ENCODE data around the gene DIP2A.

DNA sequence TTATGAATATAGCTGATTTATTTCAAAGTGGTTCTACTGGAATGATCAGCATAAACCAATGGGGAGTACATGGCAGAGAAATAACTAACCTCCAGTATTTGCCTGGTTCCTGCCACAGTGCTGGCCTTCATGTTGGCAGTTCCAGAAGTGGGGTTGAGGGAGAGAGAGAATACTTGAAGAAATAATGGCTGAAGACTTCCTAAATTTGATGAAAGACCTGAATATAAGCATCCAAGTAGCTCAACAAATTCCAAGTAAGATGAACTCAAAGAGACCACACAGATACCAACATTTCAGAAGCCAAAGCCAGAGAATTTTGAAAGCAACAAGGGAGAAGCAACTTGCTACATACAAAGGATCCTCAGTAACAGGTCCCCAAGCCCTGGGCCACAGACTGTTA lies 111.9 kb downstream of the DIP2A start:
- TF ChIP-seq POLR2A (IDR thresholded peaks at IDR 0.05) (no peak), POLR2AphosphoS5 (IDR thresholded peaks at IDR 0.05) (no peak)
- TF ChIP-seq, protein P1, sequence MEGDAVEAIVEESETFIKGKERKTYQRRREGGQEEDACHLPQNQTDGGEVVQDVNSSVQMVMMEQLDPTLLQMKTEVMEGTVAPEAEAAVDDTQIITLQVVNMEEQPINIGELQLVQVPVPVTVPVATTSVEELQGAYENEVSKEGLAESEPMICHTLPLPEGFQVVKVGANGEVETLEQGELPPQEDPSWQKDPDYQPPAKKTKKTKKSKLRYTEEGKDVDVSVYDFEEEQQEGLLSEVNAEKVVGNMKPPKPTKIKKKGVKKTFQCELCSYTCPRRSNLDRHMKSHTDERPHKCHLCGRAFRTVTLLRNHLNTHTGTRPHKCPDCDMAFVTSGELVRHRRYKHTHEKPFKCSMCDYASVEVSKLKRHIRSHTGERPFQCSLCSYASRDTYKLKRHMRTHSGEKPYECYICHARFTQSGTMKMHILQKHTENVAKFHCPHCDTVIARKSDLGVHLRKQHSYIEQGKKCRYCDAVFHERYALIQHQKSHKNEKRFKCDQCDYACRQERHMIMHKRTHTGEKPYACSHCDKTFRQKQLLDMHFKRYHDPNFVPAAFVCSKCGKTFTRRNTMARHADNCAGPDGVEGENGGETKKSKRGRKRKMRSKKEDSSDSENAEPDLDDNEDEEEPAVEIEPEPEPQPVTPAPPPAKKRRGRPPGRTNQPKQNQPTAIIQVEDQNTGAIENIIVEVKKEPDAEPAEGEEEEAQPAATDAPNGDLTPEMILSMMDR (IDR thresholded peaks at IDR 0.05): no peak
